A673 (cell line): ENCODE data around the gene POU3F4.

Experiments used
- CTCF ChIP-seq: fragments of 300-800, 200-600 bp; sonication (generic); conservative IDR thresholded peaks from 2 replicates; pipeline ENCODE4 v1.5.1; 2017; ENCODE audit warnings: low read depth, mild to moderate bottlenecking, antibody characterized with exemption, low read length, moderate library complexity, mixed read lengths
- EZH2 ChIP-seq: fragments of 200-600 bp; sonication (generic); IDR thresholded peaks from 2 replicates; pipeline ENCODE4 v1.6.1; 2017; ENCODE audit warnings: borderline replicate concordance, low read depth, mild to moderate bottlenecking, mixed read lengths, antibody characterized with exemption, low read length; ENCODE audit not compliant: poor library complexity, severe bottlenecking

- TF ChIP-seq CTCF (no peak), EZH2 (no peak)
Measured at GRCh38 chrX:83516597-83516996, 8.5 kb downstream of the POU3F4 start.
